Esophagus squamous epithelium (tissue), 5 donors: ENCODE results near the gene EEPD1. TPM values are rescaled to one million over a fixed set of nuclear protein-coding genes. Genes with fewer than 3 reads are reported as not detected.
"Not testable (repeated sequence)": the region's sequence is repeated elsewhere in the genome, so short reads cannot be mapped to it uniquely, and the experiment has no call there.

Experiments
- DNase-seq: peaks from one replicate; lab custom pipeline; 2025; lab: John Stamatoyannopoulos, UW
- H3K27ac ChIP-seq, 4 donors: fragments of 200-600 bp; sonication (generic); one replicate each; pipeline ENCODE4 v1.5.1; 2016 to 2019; ENCODE audit warnings: mild to moderate bottlenecking in 1 of 4
- H3K27me3 ChIP-seq, 4 donors: fragments of 200-600 bp; sonication (generic); 1 replicate in 3 of 4; 2 replicates in 1 of 4; pipeline versions ENCODE4 v1.5.1 to v1.6.0; 2017 to 2021; ENCODE audit warnings: antibody characterized with exemption in 1 of 4
- H3K36me3 ChIP-seq, 3 donors: fragments of 200-600 bp; sonication (generic); one replicate each; pipeline ENCODE4 v1.5.1; 2016 to 2019
- H3K4me1 ChIP-seq, 3 donors: fragments of 200-600 bp; sonication (generic); one replicate each; pipeline ENCODE4 v1.5.1; 2017 to 2019
- H3K4me3 ChIP-seq, 4 donors: fragments of 200-600 bp; sonication (generic); 1 replicate in 3 of 4; 2 replicates in 1 of 4; pipeline ENCODE4 v1.5.1; 2016 to 2019; ENCODE audit warnings: mild to moderate bottlenecking in 2 of 4, moderate library complexity in 1 of 4
- H3K9me3 ChIP-seq, 3 donors: fragments of 200-600 bp; sonication (generic); one replicate each; pipeline ENCODE4 v1.5.1; 2016 to 2019
- POLR2A ChIP-seq, 4 donors: fragments of 450-650 bp; IDR thresholded peaks; one replicate each; pipeline ENCODE4 v1.6.1; 2017; ENCODE audit warnings: antibody characterized with exemption in 4 of 4, mild to moderate bottlenecking in 4 of 4, moderate library complexity in 3 of 4
- WGBS, 2 donors: methylation state at CpG; one replicate each; pipeline ENCODE4 v1.1.5; 2018; 5-methylcytosine and 5-hydroxymethylcytosine counted together
- intact Hi-C: fragments of 100-400 bp; cut with DNase I; formaldehyde crosslinking; loops from one replicate; pipeline ENCODE4 v1.15.0; 2022
- total RNA-seq, 4 donors: library from RNA; depleted of rRNA; stranded (reverse); fragments of >200 nt; gene quantifications; one replicate each; pipeline ENCODE4 v1.1.0, GENCODE V29; 2016
- TF ChIP-seq, protein P1 (sequence below), 6 experiments: fragments of 450-650 bp in 4 of 6; fragments of 200-600 bp in 2 of 6; sonication (generic) in 2 of 6; IDR thresholded peaks; one replicate each; pipeline ENCODE4 v1.5.1; 2016 to 2019; ENCODE audit warnings: antibody characterized with exemption in 6 of 6, mild to moderate bottlenecking in 4 of 6, moderate library complexity in 4 of 6
- donor health status: DM: yes; HTN: yes; CAD: no.

Gene EEPD1
- total RNA-seq, 4 donors from 2014 or later: 2.3 to 10.2 (median 4.8) TPM

DNA sequence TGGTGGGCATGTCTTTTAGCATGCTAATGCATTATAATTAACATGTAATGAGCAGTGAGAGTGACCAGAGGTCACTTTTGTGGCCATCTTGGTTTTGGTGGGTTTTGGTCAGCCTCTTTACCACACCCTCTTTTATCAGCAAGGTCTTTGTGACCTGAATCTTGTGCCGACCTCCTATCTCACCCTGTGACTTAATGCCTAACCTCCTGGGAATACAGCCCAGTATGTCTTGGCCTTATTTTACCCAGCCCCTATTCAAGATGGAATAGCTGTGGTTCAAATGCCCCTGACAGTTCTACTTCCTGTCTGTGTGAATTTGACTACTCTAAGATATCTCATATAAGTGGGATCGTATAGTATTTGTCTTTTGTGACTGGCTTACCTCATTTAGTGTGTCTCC, 85.1 kb downstream of the EEPD1 start:
- DNase-seq: no peak
- 79 to 93% methylated on average over 2 of the region's 2 CpGs for WGBS, 2 donors
- no peak overlapping the region for H3K4me3 ChIP-seq
- no peaks in the 10 kb centered on the region for H3K9me3 ChIP-seq
- no peaks in the 10 kb centered on the region for H3K27me3 ChIP-seq
- TF ChIP-seq, protein P1, sequence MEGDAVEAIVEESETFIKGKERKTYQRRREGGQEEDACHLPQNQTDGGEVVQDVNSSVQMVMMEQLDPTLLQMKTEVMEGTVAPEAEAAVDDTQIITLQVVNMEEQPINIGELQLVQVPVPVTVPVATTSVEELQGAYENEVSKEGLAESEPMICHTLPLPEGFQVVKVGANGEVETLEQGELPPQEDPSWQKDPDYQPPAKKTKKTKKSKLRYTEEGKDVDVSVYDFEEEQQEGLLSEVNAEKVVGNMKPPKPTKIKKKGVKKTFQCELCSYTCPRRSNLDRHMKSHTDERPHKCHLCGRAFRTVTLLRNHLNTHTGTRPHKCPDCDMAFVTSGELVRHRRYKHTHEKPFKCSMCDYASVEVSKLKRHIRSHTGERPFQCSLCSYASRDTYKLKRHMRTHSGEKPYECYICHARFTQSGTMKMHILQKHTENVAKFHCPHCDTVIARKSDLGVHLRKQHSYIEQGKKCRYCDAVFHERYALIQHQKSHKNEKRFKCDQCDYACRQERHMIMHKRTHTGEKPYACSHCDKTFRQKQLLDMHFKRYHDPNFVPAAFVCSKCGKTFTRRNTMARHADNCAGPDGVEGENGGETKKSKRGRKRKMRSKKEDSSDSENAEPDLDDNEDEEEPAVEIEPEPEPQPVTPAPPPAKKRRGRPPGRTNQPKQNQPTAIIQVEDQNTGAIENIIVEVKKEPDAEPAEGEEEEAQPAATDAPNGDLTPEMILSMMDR (IDR thresholded peaks at IDR 0.05): no peak
- TF ChIP-seq POLR2A (IDR thresholded peaks at IDR 0.05): no peak
- H3K36me3 ChIP-seq: peaks cover 0 to 4% (median 0%) of the 10 kb centered on the region in 3 donors
- H3K27ac ChIP-seq: no peak overlapping the region
- H3K4me1 ChIP-seq: no peaks in the 10 kb centered on the region
- intact Hi-C loops: no loop called here

DNA sequence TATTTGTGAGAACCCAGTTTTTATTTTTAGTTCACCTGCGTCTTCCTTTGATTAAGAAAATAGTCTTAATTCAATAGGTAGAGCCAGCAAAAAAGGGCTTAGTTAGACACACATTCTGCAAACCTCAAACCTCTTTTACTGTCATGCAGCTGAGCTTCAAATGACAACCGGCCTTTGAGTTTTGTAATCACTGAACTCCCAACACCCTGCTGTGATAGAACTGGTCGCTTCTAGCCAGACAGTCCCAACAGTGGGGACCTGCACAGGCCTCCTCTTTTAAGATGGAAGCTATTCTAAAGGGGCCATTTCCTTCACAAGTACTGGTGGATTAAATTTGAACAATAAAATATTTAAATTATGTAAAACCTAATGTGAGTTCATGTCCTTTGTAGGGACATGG, 90.3 kb downstream of the EEPD1 start:
- intact Hi-C loops, DNase-seq, H3K36me3 ChIP-seq, H3K27me3 ChIP-seq, H3K4me3 ChIP-seq, H3K4me1 ChIP-seq, H3K27ac ChIP-seq, H3K9me3 ChIP-seq: not testable (repeated sequence)
- WGBS, 2 donors: 53 to 63% methylated on average over 2 to 3 of the region's 3 CpGs

- H3K4me1 ChIP-seq, H3K36me3 ChIP-seq, DNase-seq, H3K4me3 ChIP-seq, H3K27me3 ChIP-seq, H3K27ac ChIP-seq, H3K9me3 ChIP-seq, intact Hi-C loops: not testable (repeated sequence)
- 88 to 92% methylated on average over 1 of the region's 1 CpG for WGBS, 2 donors
Measured at GRCh38 chr7:36244001-36244400, 90.9 kb downstream of the EEPD1 start.

DNA sequence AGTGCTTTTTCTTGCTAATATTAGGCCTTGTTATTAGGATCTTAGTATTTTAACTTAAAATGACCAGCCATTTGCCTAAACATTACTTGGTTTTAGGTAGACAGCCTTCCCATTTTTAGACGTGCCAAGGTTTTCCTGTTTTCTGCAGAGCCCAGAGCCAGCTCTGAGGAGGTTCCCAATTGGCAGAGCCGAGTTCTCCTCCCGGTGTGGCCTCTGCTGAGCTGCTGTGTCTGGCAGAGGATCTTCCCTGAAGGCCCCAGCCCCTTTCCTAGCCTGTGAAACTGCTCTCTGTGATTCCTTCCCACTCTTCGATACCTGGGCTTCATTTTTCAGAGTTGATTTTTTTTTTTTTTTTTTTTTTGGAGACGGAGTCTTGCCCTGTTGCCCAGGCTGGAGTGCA, 91.4 kb downstream of the EEPD1 start:
- Histone ChIP-seq H3K27me3 (no peaks in the 10 kb centered on the region), H3K9me3 (no peaks in the 10 kb centered on the region), H3K4me3 (no peak overlapping the region), H3K4me1 (peaks cover 0 to 3% (median 0%) of the 10 kb centered on the region in 3 donors), H3K27ac (no peak overlapping the region), H3K36me3 (peaks cover 0 to 4% (median 0%) of the 10 kb centered on the region in 3 donors)
- DNase-seq: no peak
- no peak for TF ChIP-seq POLR2A (IDR thresholded peaks at IDR 0.05)
- TF ChIP-seq, protein P1 (IDR thresholded peaks at IDR 0.05): no peak
- intact Hi-C loops: no loop called here
- WGBS, 2 donors: 69 to 78% methylated on average over 5 of the region's 5 CpGs

- WGBS, 2 donors: 80 to 90% methylated on average over 2 to 4 of the region's 4 CpGs
Measured at GRCh38 chr7:36245684-36246299, 92.7 kb downstream of the EEPD1 start.

DNA sequence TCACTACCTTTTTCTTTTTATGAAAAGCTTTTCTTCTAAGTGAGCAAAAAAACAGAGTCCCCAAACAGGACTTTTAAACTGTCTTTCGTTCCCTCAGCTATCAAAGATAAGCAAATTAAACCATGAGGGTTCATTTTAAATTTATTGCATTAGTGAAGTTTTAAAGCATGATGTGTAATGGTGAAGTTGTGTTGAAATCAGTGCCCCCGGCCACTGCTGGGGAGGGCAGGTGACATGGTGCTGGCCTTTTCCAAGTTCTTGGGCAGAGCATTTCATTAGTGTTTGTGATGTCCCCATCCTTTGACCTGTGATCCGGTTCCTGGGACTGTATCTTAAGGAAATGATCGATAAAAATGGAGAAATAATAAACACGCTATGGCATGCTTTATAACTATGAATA, 96.0 kb downstream of the EEPD1 start:
- H3K36me3 ChIP-seq: no peaks in the 10 kb centered on the region
- peaks cover 0 to 3% (median 0%) of the 10 kb centered on the region in 3 donors for H3K4me1 ChIP-seq
- WGBS, 2 donors: 74 to 75% methylated on average over 5 of the region's 5 CpGs
- H3K9me3 ChIP-seq: no peaks in the 10 kb centered on the region
- no peaks in the 10 kb centered on the region for H3K27me3 ChIP-seq
- intact Hi-C loops: no loop called here
- H3K4me3 ChIP-seq: no peak overlapping the region
- DNase-seq: no peak
- no peak overlapping the region for H3K27ac ChIP-seq
- TF ChIP-seq, protein P1 (IDR thresholded peaks at IDR 0.05): no peak
- no peak for TF ChIP-seq POLR2A (IDR thresholded peaks at IDR 0.05)

More at GRCh38 chr7:36245684-36246299, 92.7 kb downstream of the EEPD1 start:
- Histone ChIP-seq H3K27ac (peak overlapping the region in 2 of 4 donors; percentile 11 to 44), H3K9me3 (no peaks in the 10 kb centered on the region), H3K36me3 (no peaks in the 10 kb centered on the region), H3K4me3 (no peak overlapping the region), H3K27me3 (no peaks in the 10 kb centered on the region), H3K4me1 (peaks cover 0 to 3% (median 0%) of the 10 kb centered on the region in 3 donors)
- no peak for TF ChIP-seq POLR2A (IDR thresholded peaks at IDR 0.05)
- TF ChIP-seq, protein P1 (IDR thresholded peaks at IDR 0.05): no peak
- no peak for DNase-seq
- intact Hi-C loops: no loop called here
